Stimulated activated CD8-positive, alpha-beta memory T cell treated with anti-CD3 and anti-CD28 coated beads, Interleukin-4, amount 100 ng/mL, for 24 hours (primary cell): ENCODE data around the gene TAF11L9.
"Not testable (repeated sequence)": the region's sequence is repeated elsewhere in the genome, so short reads cannot be mapped to it uniquely, and the experiment has no call there.

Experiments used
- DNase-seq: peaks from one replicate; pipeline ENCODE4 v3.0.0-alpha.2; 2020; ENCODE audit warnings: low read depth

Gene TAF11L9

GRCh38 chr5:17594255-17594654 is at the start of gene TAF11L9:
TSS of gene TAF11L9 (minus strand) at chr5:17594394.
- DNase-seq = not testable (repeated sequence)

- DNase-seq = no peak
Observed at GRCh38 chr5:17634160-17634559, 40.0 kb upstream of the TAF11L9 start, which contains the start of gene TAF11L14. TSS of gene TAF11L14 (plus strand) at chr5:17634460.

- DNase-seq = not testable (repeated sequence)
Observed at GRCh38 chr5:17631788-17632187, 37.6 kb upstream of the TAF11L9 start, which contains the start of gene TAF11L13. TSS of gene TAF11L13 (plus strand) at chr5:17632088.

- no peak for DNase-seq
Observed at GRCh38 chr5:17625686-17626085, 31.5 kb upstream of the TAF11L9 start.

GRCh38 chr5:17620627-17621026 is 26.4 kb upstream of the TAF11L9 start:
- no peak for DNase-seq

GRCh38 chr5:17619354-17619753 is 25.2 kb upstream of the TAF11L9 start:
- no peak for DNase-seq

- DNase-seq = no peak
Observed at GRCh38 chr5:17614872-17615605, 20.8 kb upstream of the TAF11L9 start.

- not testable (repeated sequence) for DNase-seq
Observed at GRCh38 chr5:17610092-17610491, 15.9 kb upstream of the TAF11L9 start, which contains the start of gene TAF11L12. TSS of gene TAF11L12 (plus strand) at chr5:17610392.

GRCh38 chr5:17607461-17607860 is 13.3 kb upstream of the TAF11L9 start:
- not testable (repeated sequence) for DNase-seq

GRCh38 chr5:17604951-17605350 is 10.8 kb upstream of the TAF11L9 start:
- no peak for DNase-seq

- not testable (repeated sequence) for DNase-seq
Observed at GRCh38 chr5:17603880-17604279, 9.7 kb upstream of the TAF11L9 start, which contains the start of gene TAF11L11. TSS of gene TAF11L11 (plus strand) at chr5:17604183.

- not testable (repeated sequence) for DNase-seq
Observed at GRCh38 chr5:17597728-17598127, 3.5 kb upstream of the TAF11L9 start, which contains the start of gene TAF11L10. TSS of gene TAF11L10 (minus strand) at chr5:17597828.

GRCh38 chr5:17590860-17591259 is 3.3 kb downstream of the TAF11L9 start, which contains the start of gene TAF11L8:
TSS of gene TAF11L8 (minus strand) at chr5:17590960.
- not testable (repeated sequence) for DNase-seq

- DNase-seq = not testable (repeated sequence)
Observed at GRCh38 chr5:17585658-17586057, 8.5 kb downstream of the TAF11L9 start, which contains the start of gene TAF11L7. TSS of gene TAF11L7 (minus strand) at chr5:17585758.
